ENCODE data around the gene ZNF774. TPM values are rescaled to one million over a fixed set of nuclear protein-coding genes. Genes with fewer than 3 reads are reported as not detected.
A peak's percentile ranks its signal among the peaks of the same experiment; 100 is the strongest.

ZNF774 gene
- total RNA-seq, 8 experiments from 2014 or later: 1.8 to 7.1 (median 3.5) TPM

DNA sequence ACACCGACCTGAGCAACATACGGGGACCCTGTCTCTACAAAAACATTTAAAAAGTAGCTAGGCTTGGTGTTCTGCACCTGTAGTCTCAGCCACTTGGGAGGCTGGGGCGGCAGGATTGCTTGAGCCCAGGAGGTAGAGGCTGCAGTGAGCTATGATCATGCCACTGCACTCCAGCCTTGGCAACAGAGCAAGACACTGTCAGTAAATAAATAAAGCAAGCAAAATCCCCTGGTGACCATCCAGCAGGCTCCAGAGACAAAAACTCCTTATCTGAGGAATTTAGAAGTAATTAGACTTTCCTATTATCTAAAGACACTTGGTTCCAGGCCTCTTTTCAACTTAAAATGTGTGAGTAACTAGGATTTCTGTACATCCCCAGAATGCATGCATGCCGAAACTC lies 29.5 kb upstream of the ZNF774 start:
- peaks cover 0 to 6% of the 10 kb centered on the region in 2 donors for H3K4me1 ChIP-seq (replicated peaks in 1 of 2)
- WGBS, 10 experiments: 71 to 100% (median 93%) methylated on average over 1 to 4 of the region's 4 CpGs; no CpG with 5 or more reads in 2 of the 10 experiments
- H3K27ac ChIP-seq: no peak overlapping the region
- H3K4me3 ChIP-seq: no peak overlapping the region
- in situ Hi-C loops (cut with MboI; ENCODE audit: low pct_unique_long_range_greater_than_20kb in 2 of 9, low sequenced_read_pairs in 9 of 9, unreplicated experiment in 9 of 9): loop anchor here in 3 of 9 experiments (10.0 to 25.0 kb wide), 3 partner anchors 152 to 565 kb away; partner anchors contain the start of gene FES (in 2 of the 3)
- ATAC-seq (replicated peaks in 6 of 8): peak in 3 of 8 experiments; percentile 15 to 66 (median 17)

- H3K4me3 ChIP-seq: no peak overlapping the region
- in situ Hi-C loops (cut with MboI; ENCODE audit: low pct_unique_long_range_greater_than_20kb in 2 of 9, low sequenced_read_pairs in 9 of 9, unreplicated experiment in 9 of 9): loop anchor here in 5 of 9 experiments (10.0 to 25.0 kb wide), 4 partner anchors 137 to 562 kb away; partner anchors contain the start of gene FES (in 2 of the 5)
- no peak for ATAC-seq (replicated peaks in 6 of 8)
- H3K4me1 ChIP-seq (replicated peaks in 1 of 2): peaks cover 0 to 2% of the 10 kb centered on the region in 2 donors
- 82 to 100% (median 90%) methylated on average over 1 to 4 of the region's 4 CpGs; no CpG with 5 or more reads in 5 of the 10 experiments for WGBS, 10 experiments
- H3K27ac ChIP-seq: no peak overlapping the region
Observed at GRCh38 chr15:90325726-90326125, 26.4 kb upstream of the ZNF774 start.

DNA sequence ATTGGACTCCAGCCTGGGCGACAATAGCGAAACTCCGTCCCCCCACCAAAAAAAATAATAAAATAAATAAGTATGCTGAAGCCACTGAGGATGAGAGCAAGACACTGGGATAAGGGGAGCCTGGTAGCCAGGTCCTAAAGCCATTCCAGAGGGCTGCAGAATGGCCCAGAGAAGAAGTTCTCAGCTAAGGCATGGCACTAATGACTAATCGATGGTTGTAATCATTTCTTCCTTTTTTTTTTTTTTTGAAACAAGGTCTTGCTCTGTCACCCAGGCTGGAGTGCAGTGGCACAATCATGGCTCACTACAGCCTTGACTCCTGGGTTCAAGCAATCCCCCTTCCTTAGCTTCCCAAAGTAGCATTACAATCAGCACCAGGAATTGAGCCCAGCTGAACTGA lies 25.6 kb upstream of the ZNF774 start:
- Histone ChIP-seq H3K4me3 (no peak overlapping the region), H3K27ac (no peak overlapping the region), H3K4me1 (replicated peaks in 1 of 2) (peaks cover 0 to 2% of the 10 kb centered on the region in 2 donors)
- in situ Hi-C loops (cut with MboI; ENCODE audit: low pct_unique_long_range_greater_than_20kb in 2 of 9, low sequenced_read_pairs in 9 of 9, unreplicated experiment in 9 of 9): loop anchor here in 5 of 9 experiments (10.0 to 25.0 kb wide), 4 partner anchors 136 to 561 kb away; partner anchors contain the start of gene FES (in 2 of the 5)
- WGBS, 10 experiments: 60 to 100% (median 83%) methylated on average over 1 to 4 of the region's 4 CpGs; no CpG with 5 or more reads in 5 of the 10 experiments
- ATAC-seq (replicated peaks in 6 of 8): no peak

DNA sequence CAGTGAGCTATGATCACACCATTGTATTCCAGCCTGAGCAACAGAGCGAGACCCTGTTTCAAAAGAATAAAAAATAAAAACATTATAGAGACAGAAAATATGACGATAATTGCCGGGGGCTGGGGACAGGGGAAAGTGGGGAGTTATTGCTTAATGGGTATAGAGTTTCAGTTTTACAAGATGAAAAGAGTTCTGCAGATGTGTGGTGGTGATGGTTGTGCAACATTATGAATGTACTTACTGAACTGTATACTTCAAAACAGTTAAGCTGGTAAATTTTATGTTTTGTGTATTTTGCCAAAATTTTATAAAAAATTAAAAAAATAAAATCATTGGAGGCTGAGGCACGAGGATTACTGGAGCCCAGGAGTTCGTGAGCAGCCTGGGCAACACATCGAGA lies 24.8 kb upstream of the ZNF774 start:
- in situ Hi-C loops (cut with MboI; ENCODE audit: low pct_unique_long_range_greater_than_20kb in 2 of 9, low sequenced_read_pairs in 9 of 9, unreplicated experiment in 9 of 9): loop anchor here in 5 of 9 experiments (10.0 to 25.0 kb wide), 4 partner anchors 135 to 560 kb away; partner anchors contain the start of gene FES (in 2 of the 5)
- no peak for ATAC-seq (replicated peaks in 6 of 8)
- Histone ChIP-seq H3K4me3 (no peak overlapping the region), H3K4me1 (replicated peaks in 1 of 2) (peaks cover 0 to 2% of the 10 kb centered on the region in 2 donors), H3K27ac (no peak overlapping the region)
- WGBS, 10 experiments: 72 to 97% (median 91%) methylated on average over 3 to 6 of the region's 6 CpGs

- ATAC-seq (replicated peaks in 6 of 8): no peak
- Histone ChIP-seq H3K4me3 (no peak overlapping the region), H3K27ac (no peak overlapping the region), H3K4me1 (replicated peaks in 1 of 2) (peaks cover 0 to 8% of the 10 kb centered on the region in 2 donors)
- in situ Hi-C loops (cut with MboI; ENCODE audit: low pct_unique_long_range_greater_than_20kb in 2 of 9, low sequenced_read_pairs in 9 of 9, unreplicated experiment in 9 of 9): loop anchor here in 3 of 9 experiments (25.0 kb wide), 3 partner anchors 128 to 553 kb away; partner anchors contain the start of gene FES (in 2 of the 3)
- WGBS, 10 experiments: 69 to 100% (median 90%) methylated on average over 1 to 3 of the region's 3 CpGs; no CpG with 5 or more reads in 1 of the 10 experiments
Observed at GRCh38 chr15:90334304-90334731, 17.8 kb upstream of the ZNF774 start.

DNA sequence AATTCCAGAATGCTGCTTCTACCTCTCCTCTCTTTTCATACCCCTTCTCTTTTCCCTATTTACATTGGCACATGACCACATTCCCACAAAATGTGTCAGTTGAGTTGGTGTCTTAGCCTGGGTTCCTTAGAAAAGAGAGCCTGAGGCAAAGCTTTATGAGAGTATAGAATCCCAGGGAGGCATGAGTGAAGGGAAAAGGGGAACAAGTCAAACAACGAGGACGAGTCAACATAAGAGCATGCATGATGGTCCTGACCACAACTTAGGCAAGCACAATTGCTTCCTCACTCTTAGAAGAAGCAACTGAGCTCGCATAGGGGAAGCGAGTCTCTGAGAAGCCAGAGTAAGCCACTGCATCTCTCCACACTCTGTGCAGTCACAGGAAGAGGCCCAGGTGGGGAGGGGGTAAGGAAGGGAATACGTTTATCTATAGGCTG lies 15.4 kb upstream of the ZNF774 start:
- 0 to 93% (median 65%) methylated on average over 1 to 4 of the region's 5 CpGs; no CpG with 5 or more reads in 2 of the 10 experiments for WGBS, 10 experiments
- Histone ChIP-seq H3K4me1 (replicated peaks in 1 of 2) (peaks cover 0 to 8% of the 10 kb centered on the region in 2 donors), H3K4me3 (no peak overlapping the region), H3K27ac (no peak overlapping the region)
- peak in 1 of 8 experiments; percentile 33 for ATAC-seq (replicated peaks in 6 of 8)
- in situ Hi-C loops (cut with MboI; ENCODE audit: low pct_unique_long_range_greater_than_20kb in 2 of 9, low sequenced_read_pairs in 9 of 9, unreplicated experiment in 9 of 9): loop anchor here in 3 of 9 experiments (25.0 kb wide), 3 partner anchors 126 to 551 kb away; partner anchors contain the start of gene FES (in 2 of the 3)

- H3K4me3 ChIP-seq: no peak overlapping the region
- no peak for ATAC-seq (replicated peaks in 6 of 8)
- in situ Hi-C loops (cut with MboI; ENCODE audit: low pct_unique_long_range_greater_than_20kb in 2 of 9, low sequenced_read_pairs in 9 of 9, unreplicated experiment in 9 of 9): loop anchor here in 3 of 9 experiments (25.0 kb wide), 3 partner anchors 125 to 550 kb away; partner anchors contain the start of gene FES (in 2 of the 3)
- no peak overlapping the region for H3K27ac ChIP-seq
- WGBS, 10 experiments: 51 to 96% (median 87%) methylated on average over 1 to 4 of the region's 4 CpGs; no CpG with 5 or more reads in 3 of the 10 experiments
- peaks cover 0 to 8% of the 10 kb centered on the region in 2 donors for H3K4me1 ChIP-seq (replicated peaks in 1 of 2)
Observed at GRCh38 chr15:90337256-90337655, 14.8 kb upstream of the ZNF774 start.

- peak in 2 of 8 experiments; percentile 45 to 69 for ATAC-seq (replicated peaks in 6 of 8)
- no peak overlapping the region for H3K27ac ChIP-seq
- in situ Hi-C loops (cut with MboI; ENCODE audit: low pct_unique_long_range_greater_than_20kb in 2 of 9, low sequenced_read_pairs in 9 of 9, unreplicated experiment in 9 of 9): loop anchor here in 3 of 9 experiments (25.0 kb wide), 3 partner anchors 124 to 549 kb away; partner anchors contain the start of gene FES (in 2 of the 3)
- no peak overlapping the region for H3K4me3 ChIP-seq
- H3K4me1 ChIP-seq (replicated peaks in 1 of 2): peaks cover 0 to 12% of the 10 kb centered on the region in 2 donors
- WGBS, 10 experiments: 0 to 100% (median 84%) methylated on average over 1 of the region's 1 CpG; no CpG with 5 or more reads in 2 of the 10 experiments
Observed at GRCh38 chr15:90338532-90338931, 13.6 kb upstream of the ZNF774 start.

DNA sequence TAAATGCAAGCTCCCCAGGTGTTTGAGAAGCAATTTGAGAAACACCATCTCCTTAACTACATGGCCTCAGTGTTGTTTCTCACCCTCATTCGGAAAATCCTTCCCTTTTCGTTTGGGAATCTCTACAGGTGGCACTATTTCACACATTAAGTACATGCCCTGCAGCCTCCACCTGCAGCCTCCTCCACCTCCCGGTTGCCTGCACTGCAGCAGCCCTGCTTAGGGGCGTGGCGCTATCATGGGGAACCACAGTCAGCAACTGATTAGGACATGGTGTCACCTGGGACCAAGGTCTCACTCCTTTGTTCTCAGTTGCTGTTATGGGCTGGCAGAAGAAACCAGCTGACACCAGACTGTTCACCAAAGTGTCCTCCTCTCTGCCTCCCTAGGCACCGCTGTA lies 11.7 kb upstream of the ZNF774 start:
- Histone ChIP-seq H3K4me3 (no peak overlapping the region), H3K4me1 (replicated peaks in 1 of 2) (peaks cover 0 to 12% of the 10 kb centered on the region in 2 donors), H3K27ac (no peak overlapping the region)
- no peak for ATAC-seq (replicated peaks in 6 of 8)
- 29 to 100% (median 66%) methylated on average over 1 to 5 of the region's 6 CpGs; no CpG with 5 or more reads in 1 of the 10 experiments for WGBS, 10 experiments
- in situ Hi-C loops (cut with MboI; ENCODE audit: low pct_unique_long_range_greater_than_20kb in 2 of 9, low sequenced_read_pairs in 9 of 9, unreplicated experiment in 9 of 9): loop anchor here in 3 of 9 experiments (25.0 kb wide), 3 partner anchors 122 to 547 kb away; partner anchors contain the start of gene FES (in 2 of the 3)

- in situ Hi-C loops (cut with MboI; ENCODE audit: low pct_unique_long_range_greater_than_20kb in 2 of 9, low sequenced_read_pairs in 9 of 9, unreplicated experiment in 9 of 9): loop anchor here in 3 of 9 experiments (25.0 kb wide), 3 partner anchors 119 to 544 kb away; partner anchors contain the start of gene FES (in 2 of the 3)
- Histone ChIP-seq H3K27ac (no peak overlapping the region), H3K4me3 (no peak overlapping the region), H3K4me1 (replicated peaks in 1 of 2) (peaks cover 0 to 16% of the 10 kb centered on the region in 2 donors)
- 0 to 100% (median 82%) methylated on average over 1 to 5 of the region's 5 CpGs; no CpG with 5 or more reads in 3 of the 10 experiments for WGBS, 10 experiments
- peak in 3 of 8 experiments; percentile 39 to 95 (median 54) for ATAC-seq (replicated peaks in 6 of 8)
Observed at GRCh38 chr15:90343302-90343790, 8.7 kb upstream of the ZNF774 start.

GRCh38 chr15:90344662-90345061 lies 7.4 kb upstream of the ZNF774 start:
- no peak overlapping the region for H3K27ac ChIP-seq
- WGBS, 10 experiments: 40 to 100% (median 78%) methylated on average over 1 of the region's 1 CpG; no CpG with 5 or more reads in 5 of the 10 experiments
- in situ Hi-C loops (cut with MboI; ENCODE audit: low pct_unique_long_range_greater_than_20kb in 2 of 9, low sequenced_read_pairs in 9 of 9, unreplicated experiment in 9 of 9): loop anchor here in 3 of 9 experiments (25.0 kb wide), 3 partner anchors 118 to 543 kb away; partner anchors contain the start of gene FES (in 2 of the 3)
- no peak for ATAC-seq (replicated peaks in 6 of 8)
- H3K4me1 ChIP-seq (replicated peaks in 1 of 2): peaks cover 0 to 11% of the 10 kb centered on the region in 2 donors
- H3K4me3 ChIP-seq: no peak overlapping the region

GRCh38 chr15:90345857-90346256 lies 6.2 kb upstream of the ZNF774 start:
- ATAC-seq (replicated peaks in 6 of 8): peak in 3 of 8 experiments; percentile 31 to 64 (median 64)
- in situ Hi-C loops (cut with MboI; ENCODE audit: low pct_unique_long_range_greater_than_20kb in 2 of 9, low sequenced_read_pairs in 9 of 9, unreplicated experiment in 9 of 9): loop anchor here in 3 of 9 experiments (25.0 kb wide), 3 partner anchors 116 to 541 kb away; partner anchors contain the start of gene FES (in 2 of the 3)
- WGBS, 10 experiments: 4 to 33% (median 18%) methylated on average over 1 to 2 of the region's 2 CpGs; no CpG with 5 or more reads in 4 of the 10 experiments
- H3K4me3 ChIP-seq: no peak overlapping the region
- H3K4me1 ChIP-seq (replicated peaks in 1 of 2): peaks cover 0 to 11% of the 10 kb centered on the region in 2 donors
- no peak overlapping the region for H3K27ac ChIP-seq

All from motor neuron (in vitro differentiated cells).